SJSA1 (cell line): Measurements from ENCODE around the gene UBA6. TPM values are rescaled to one million over a fixed set of nuclear protein-coding genes. Genes with fewer than 3 reads are reported as not detected.
"Not testable (repeated sequence)": the region's sequence is repeated elsewhere in the genome, so short reads cannot be mapped to it uniquely, and the experiment has no call there.

Experiments
- DNase-seq, 2 experiments: peaks; one replicate each; pipeline ENCODE4 v3.0.0-alpha.2; 2015 to 2020; ENCODE audit warnings: low spot score in 2 of 2, low read depth in 1 of 2
- H3K27ac ChIP-seq: fragments of 250-450 bp; sonication (Bioruptor Pico); 2 replicates; pipeline ENCODE4 v1.5.1; 2020; ENCODE audit warnings: mild to moderate bottlenecking, moderate library complexity
- H3K27me3 ChIP-seq: fragments of 250-450 bp; sonication (Bioruptor Pico); replicated peaks from 2 replicates; pipeline ENCODE4 v1.5.1; 2020; ENCODE audit warnings: mild to moderate bottlenecking, moderate library complexity
- H3K36me3 ChIP-seq: fragments of 250-450 bp; sonication (Bioruptor Pico); 2 replicates; pipeline ENCODE4 v1.5.1; 2020; ENCODE audit warnings: mild to moderate bottlenecking
- H3K4me1 ChIP-seq: fragments of 250-450 bp; sonication (Bioruptor Pico); replicated peaks from 2 replicates; pipeline ENCODE4 v1.6.1; 2021; ENCODE audit warnings: mild to moderate bottlenecking
- H3K4me3 ChIP-seq: fragments of 250-450 bp; sonication (Bioruptor Pico); 2 replicates; pipeline ENCODE4 v1.5.1; 2020; ENCODE audit warnings: mild to moderate bottlenecking
- H3K9me3 ChIP-seq: fragments of 250-450 bp; sonication (Bioruptor Pico); replicated peaks from 2 replicates; pipeline ENCODE4 v1.5.1; 2020; ENCODE audit warnings: mild to moderate bottlenecking
- total RNA-seq: library from RNA; depleted of rRNA; stranded (reverse); fragments of >200 nt; shearing (Covaris generic); gene quantifications from 2 replicates; pipeline ENCODE4 v1.2.3, GENCODE V29; 2014

Gene UBA6
- total RNA-seq, 1 experiment from 2014 or later = 118 TPM

DNA sequence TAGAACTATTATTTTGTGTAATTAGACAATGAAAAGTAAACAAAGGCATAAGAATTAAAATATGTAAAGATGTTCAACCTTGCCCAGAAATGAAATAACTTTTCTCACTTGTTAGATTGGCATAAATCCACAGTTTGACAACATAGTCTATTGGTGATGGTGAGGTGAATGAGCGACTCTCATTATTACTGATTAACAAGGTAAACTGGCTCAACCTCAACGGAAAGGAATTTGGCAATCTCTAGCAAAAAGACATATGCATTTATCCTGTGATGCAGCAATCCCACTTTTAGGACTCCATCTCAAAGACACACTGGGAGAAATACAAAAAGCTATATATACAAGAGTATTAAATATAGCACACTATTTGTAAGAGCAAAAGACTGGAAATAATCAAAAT, 22.3 kb downstream of the UBA6 start:
- H3K4me3 ChIP-seq = no peak overlapping the region
- H3K4me1 ChIP-seq = no peaks in the 10 kb centered on the region
- DNase-seq = no peak
- no peaks in the 10 kb centered on the region for H3K9me3 ChIP-seq
- no peak overlapping the region for H3K27ac ChIP-seq
- H3K27me3 ChIP-seq = no peaks in the 10 kb centered on the region
- peaks cover 53% of the 10 kb centered on the region for H3K36me3 ChIP-seq

DNA sequence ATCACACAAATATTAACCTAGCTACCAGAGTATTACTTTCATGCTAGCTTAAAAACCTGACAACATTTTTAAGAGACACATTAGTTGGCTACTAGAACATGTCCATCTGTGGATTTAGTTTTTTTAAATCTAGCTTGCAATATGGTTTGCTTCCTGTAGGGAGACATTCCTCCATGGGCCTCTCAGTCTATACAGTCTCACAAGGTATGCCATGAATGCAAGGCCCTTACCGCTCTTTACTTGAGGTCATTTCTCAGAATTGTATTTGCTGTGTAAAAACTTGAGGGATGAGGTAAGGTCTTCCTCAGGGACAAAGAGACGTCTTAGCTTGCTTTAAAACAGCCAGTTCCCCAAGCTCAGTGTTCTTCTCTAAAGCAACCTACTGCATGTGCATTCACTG, 26.9 kb downstream of the UBA6 start:
- H3K27me3 ChIP-seq = no peaks in the 10 kb centered on the region
- H3K4me3 ChIP-seq = no peak overlapping the region
- no peaks in the 10 kb centered on the region for H3K9me3 ChIP-seq
- no peak for DNase-seq
- H3K36me3 ChIP-seq = peaks cover 61% of the 10 kb centered on the region
- no peak overlapping the region for H3K27ac ChIP-seq
- no peaks in the 10 kb centered on the region for H3K4me1 ChIP-seq

DNA sequence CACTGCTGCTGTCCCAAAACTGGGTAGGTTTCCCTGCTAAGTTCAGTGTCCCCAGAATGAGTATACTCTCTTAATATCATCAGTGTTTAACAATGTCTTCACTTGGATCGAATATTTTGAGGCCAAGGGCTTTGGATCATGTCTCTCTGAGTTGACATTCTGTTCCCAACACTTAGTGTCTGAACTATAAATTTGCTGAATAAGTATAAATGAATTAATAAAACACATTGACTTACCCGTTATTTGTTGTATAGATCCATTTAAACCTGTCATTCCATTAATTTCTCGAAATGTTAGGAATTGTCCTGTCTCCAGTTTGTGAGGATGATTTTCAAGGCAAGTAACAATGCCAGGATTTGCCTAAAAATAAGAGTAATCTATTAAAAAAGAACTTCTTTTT, 32.6 kb downstream of the UBA6 start:
- Histone ChIP-seq H3K27ac (no peak overlapping the region), H3K9me3 (no peaks in the 10 kb centered on the region)
- no peak for DNase-seq

DNA sequence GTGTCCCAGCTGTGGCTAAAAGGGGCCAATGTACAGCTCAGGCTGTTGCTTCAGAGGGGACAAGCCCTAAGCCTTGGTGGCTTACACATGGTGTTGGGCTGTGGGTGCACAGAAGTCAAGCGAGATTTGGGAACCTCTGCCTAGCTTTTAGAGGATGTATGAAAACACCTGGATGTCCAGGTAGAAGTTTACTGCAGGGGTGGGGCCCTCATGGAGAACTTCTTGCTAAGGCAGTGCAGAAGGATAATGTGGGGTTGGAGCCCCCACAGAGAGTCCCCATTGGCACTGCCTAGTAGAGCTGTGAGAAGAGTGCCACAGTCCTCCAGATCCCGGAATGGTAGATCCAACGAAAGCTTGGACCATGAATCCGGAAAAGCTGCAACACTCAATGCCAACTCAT, 40.5 kb downstream of the UBA6 start:
- Histone ChIP-seq H3K36me3 (peaks cover 51% of the 10 kb centered on the region), H3K27me3 (no peaks in the 10 kb centered on the region), H3K4me3 (no peak overlapping the region), H3K27ac (no peak overlapping the region), H3K4me1 (no peaks in the 10 kb centered on the region), H3K9me3 (no peaks in the 10 kb centered on the region)
- DNase-seq = no peak

More for the DNA sequence above, 32.6 kb downstream of the UBA6 start:
- Histone ChIP-seq H3K4me1 (no peaks in the 10 kb centered on the region), H3K36me3 (peaks cover 40% of the 10 kb centered on the region), H3K27me3 (no peaks in the 10 kb centered on the region), H3K4me3 (no peak overlapping the region)

DNA sequence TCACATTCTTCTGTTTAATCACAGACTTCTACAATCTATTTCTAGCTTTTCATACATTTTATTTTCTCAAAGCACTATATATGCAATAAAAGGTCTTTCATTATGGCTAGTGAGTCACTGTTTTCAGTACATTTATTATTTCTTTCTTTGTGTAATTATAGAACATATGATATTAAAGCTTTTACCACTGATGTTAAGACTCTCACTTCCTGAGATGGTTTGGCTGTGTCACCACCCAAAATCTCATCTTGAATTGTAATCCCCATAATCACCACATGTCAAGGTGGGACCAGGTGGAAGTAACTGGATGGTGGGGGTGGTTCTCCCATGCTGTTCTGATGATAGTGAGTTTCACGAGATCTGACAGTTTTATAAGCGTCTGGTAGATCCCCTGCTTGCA, 41.9 kb downstream of the UBA6 start:
- Histone ChIP-seq H3K27me3 (no peaks in the 10 kb centered on the region), H3K9me3 (no peaks in the 10 kb centered on the region), H3K36me3 (peaks cover 55% of the 10 kb centered on the region), H3K4me1 (no peaks in the 10 kb centered on the region), H3K27ac (no peak overlapping the region), H3K4me3 (no peak overlapping the region)
- no peak for DNase-seq

DNA sequence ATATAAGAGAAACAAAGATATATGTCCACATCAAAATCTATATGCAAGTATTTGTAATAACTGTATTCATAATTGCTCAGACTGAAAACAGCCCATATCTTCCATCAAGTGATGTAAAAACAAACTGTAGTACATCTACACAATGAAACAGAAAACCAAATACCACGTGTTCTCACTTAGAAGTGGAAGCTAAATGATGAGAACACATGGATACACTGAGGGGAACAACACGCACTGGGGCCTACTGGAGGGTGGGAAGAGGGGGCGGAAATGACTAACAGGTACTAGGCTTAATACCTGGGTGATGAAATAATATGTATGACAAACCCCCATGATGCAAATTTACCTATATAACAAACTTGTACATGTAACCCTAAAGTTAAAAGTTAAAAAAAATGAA, 42.7 kb downstream of the UBA6 start:
- Histone ChIP-seq H3K27me3 (no peaks in the 10 kb centered on the region), H3K27ac (no peak overlapping the region), H3K4me3 (no peak overlapping the region), H3K36me3 (peaks cover 48% of the 10 kb centered on the region), H3K9me3 (no peaks in the 10 kb centered on the region), H3K4me1 (no peaks in the 10 kb centered on the region)
- DNase-seq = no peak

DNA sequence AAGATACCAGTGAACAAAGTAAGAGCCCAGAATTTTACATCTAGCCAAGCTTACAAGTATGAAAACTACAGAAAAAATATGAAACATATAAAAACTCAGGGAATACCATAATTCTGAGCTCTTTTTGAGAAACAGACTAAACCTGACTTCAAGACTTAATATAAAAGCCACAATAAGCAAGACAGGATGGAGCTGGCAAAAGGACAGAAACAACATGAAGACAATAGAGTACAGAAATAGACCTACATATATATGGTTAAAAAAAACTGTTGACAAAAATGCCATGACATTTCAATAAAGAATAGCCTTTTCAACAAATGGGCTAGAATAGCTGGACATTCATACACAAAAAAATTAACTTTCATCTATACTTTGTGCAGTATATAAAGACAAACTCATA, 49.4 kb downstream of the UBA6 start:
- DNase-seq = no peak

DNA sequence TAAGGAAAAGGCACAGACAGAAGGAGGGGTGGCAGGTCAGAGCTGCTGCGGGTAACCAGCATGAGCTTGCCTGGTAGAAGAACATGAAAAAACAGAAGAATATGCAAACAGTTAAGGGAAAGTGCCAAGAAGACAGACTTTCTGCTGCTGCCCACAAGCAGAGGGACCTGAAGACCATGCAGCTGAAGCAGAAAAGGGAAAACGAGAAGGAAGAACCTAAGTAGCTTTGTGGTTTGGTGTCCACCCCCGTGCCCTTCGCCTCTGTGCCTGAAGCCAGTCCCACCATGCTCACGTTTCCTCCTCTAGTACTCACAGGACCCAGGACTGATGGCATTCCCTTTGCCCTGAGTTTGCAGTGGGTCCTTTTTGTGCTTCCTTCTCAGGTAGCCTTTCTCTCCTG, 62.8 kb downstream of the UBA6 start:
- Histone ChIP-seq H3K27me3 (no peaks in the 10 kb centered on the region), H3K27ac (no peak overlapping the region), H3K9me3 (no peaks in the 10 kb centered on the region), H3K4me3 (no peak overlapping the region), H3K4me1 (no peaks in the 10 kb centered on the region), H3K36me3 (peaks cover 15% of the 10 kb centered on the region)
- no peak for DNase-seq

More for the DNA sequence above, 49.4 kb downstream of the UBA6 start:
- no peaks in the 10 kb centered on the region for H3K27me3 ChIP-seq
- H3K9me3 ChIP-seq = no peaks in the 10 kb centered on the region
- H3K4me3 ChIP-seq = no peak overlapping the region
- peaks cover 16% of the 10 kb centered on the region for H3K36me3 ChIP-seq
- no peak overlapping the region for H3K27ac ChIP-seq
- H3K4me1 ChIP-seq = no peaks in the 10 kb centered on the region

DNA sequence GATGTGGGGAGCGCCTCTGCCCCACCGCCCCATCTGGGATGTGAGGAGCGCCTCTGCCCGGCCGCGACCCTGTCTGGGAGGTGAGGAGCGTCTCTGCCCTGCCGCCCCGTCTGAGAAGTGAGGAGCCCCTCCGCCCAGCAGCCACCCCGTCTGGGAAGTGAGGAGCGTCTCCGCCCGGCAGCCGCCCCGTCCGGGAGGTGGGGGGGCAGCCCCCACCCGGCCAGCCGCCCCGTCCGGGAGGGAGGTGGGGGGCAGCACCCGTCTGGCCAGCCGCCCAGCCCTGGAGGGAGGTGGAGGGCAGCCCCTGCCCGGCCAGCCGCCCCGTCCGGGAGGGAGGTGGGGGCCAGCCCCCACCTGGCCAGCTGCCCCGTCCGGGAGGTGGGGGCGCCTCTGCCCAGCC, 64.0 kb downstream of the UBA6 start:
- not testable (repeated sequence) for H3K27me3 ChIP-seq, H3K4me1 ChIP-seq, H3K27ac ChIP-seq, DNase-seq, H3K4me3 ChIP-seq, H3K9me3 ChIP-seq
- peaks cover 26% of the 10 kb centered on the region for H3K36me3 ChIP-seq

DNA sequence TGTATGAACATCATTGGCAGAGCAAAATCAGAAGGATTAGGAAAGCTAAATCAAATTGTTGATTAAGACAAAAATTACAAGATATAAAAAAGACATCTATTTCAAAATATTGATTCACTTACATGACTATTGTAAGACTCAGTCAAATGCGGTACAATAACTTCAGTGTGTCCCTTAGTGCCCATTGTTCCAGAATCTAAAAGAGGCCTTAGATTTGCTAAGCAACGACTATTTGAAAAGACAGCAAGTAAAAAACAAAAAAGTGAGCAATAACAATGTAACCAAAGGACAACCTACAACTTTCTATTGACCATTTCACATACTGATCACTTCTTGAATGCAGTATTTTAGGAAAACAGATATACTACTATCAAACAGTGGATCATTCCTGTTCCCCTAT, 65.6 kb downstream of the UBA6 start:
- Histone ChIP-seq H3K9me3 (no peaks in the 10 kb centered on the region), H3K4me1 (no peaks in the 10 kb centered on the region), H3K27ac (no peak overlapping the region), H3K4me3 (no peak overlapping the region), H3K27me3 (no peaks in the 10 kb centered on the region), H3K36me3 (peaks cover 34% of the 10 kb centered on the region)
- no peak for DNase-seq

DNA sequence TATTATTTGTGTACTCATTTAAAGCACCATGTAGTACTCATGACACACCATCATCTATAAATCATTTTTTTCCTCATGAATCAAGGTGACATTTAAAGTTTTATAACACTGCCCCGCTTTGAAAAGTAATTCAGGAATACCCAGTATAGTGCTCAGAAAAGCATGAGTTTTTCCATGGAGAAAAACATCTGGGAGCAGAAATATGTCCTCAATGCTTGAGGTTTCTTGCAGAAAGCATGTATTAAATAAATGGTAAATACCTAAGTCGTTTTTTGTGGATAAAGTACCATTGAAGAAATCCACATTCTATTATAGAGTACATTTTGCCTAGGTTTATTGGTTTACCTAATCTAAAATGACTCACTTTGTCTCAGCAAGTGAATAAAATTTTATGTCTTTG, 66.2 kb downstream of the UBA6 start:
- H3K36me3 ChIP-seq = peaks cover 38% of the 10 kb centered on the region
- no peak for DNase-seq

DNA sequence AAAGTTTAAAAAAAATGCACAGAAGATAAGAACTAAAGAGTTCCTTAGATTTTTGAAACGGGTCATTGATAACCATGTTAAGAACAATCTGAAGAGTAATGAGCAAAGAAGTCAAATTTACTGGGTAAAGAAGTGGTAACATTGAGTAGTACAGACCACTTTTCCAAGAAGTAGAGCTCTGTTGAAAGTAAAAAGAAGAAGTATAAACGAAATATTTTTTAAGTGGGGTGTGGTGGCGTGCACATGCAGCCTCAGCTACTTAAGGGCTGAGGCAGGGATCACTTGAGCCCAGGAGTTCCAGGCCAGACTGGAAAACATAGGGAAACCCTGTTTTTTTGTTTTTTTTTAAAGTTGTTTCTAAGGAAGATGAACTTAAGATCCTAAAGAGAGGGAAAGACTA, 68.5 kb downstream of the UBA6 start:
- Histone ChIP-seq H3K4me1 (no peaks in the 10 kb centered on the region), H3K27ac (no peak overlapping the region), H3K9me3 (no peaks in the 10 kb centered on the region), H3K27me3 (no peaks in the 10 kb centered on the region), H3K4me3 (no peak overlapping the region), H3K36me3 (peaks cover 44% of the 10 kb centered on the region)
- DNase-seq = no peak

More for the DNA sequence above, 66.2 kb downstream of the UBA6 start:
- H3K9me3 ChIP-seq = no peaks in the 10 kb centered on the region
- H3K4me3 ChIP-seq = no peak overlapping the region
- H3K4me1 ChIP-seq = no peaks in the 10 kb centered on the region
- H3K27me3 ChIP-seq = no peaks in the 10 kb centered on the region
- H3K27ac ChIP-seq = no peak overlapping the region

DNA sequence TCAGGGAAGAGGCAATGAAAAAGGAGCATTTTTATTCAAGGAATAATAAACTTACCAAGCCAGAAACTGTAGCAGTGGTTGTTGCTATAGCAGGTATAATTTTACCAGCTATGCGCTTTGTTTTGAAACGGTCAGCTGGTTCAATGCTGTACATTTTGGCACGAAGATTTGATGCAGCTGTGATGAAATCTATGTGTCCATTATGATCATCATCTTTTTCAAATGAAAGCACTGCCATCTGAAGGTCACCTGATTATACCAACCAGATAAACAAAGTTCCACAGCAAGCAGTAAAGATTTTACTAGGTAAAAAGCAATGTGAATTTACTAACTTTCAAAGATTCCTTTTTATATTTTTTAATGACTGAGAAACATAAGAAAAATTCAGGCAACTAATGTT, 76.0 kb downstream of the UBA6 start:
- Histone ChIP-seq H3K4me3 (no peak overlapping the region), H3K4me1 (no peaks in the 10 kb centered on the region), H3K27ac (no peak overlapping the region), H3K27me3 (no peaks in the 10 kb centered on the region), H3K9me3 (no peaks in the 10 kb centered on the region), H3K36me3 (peaks cover 52% of the 10 kb centered on the region)
- no peak for DNase-seq

DNA sequence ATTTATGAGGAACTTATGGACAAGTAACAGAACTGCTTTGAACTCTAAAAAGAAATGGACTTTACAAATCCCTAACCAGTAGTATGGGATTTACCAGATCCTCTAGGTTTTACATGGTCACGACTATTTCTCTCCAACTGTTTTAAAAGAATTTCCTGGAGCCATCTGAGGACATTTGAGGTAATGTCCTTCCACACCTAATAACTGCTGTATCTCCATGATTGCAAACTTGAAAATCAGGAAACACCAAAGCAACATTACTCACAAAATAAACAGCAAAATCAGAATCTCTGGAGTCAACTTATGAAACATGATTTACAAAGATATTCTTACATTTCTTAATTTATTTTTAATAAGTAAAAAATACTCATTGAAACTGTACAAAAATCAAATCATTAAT, 84.5 kb downstream of the UBA6 start:
- H3K27ac ChIP-seq = no peak overlapping the region
- H3K9me3 ChIP-seq = no peaks in the 10 kb centered on the region

DNA sequence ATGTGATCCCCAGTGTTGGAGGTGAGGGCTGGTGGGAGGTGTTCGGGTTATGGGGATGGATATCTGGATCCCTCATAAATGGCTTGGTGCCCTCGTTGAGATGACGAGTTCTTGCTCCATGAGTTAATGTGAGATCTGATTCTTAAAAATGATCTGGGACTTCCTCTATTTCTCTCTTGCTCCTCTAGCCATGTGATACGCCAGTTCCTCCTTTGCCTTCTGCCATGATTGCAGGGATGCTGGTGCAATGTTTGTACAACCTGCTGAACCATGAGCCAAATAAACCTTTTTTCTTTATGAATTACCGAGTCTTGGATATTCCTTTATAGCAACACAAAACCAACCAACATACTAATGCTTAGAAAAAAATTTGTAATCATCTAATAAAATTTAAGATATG, 85.8 kb downstream of the UBA6 start:
- H3K27me3 ChIP-seq = no peaks in the 10 kb centered on the region
- DNase-seq = no peak
- no peak overlapping the region for H3K4me3 ChIP-seq
- no peaks in the 10 kb centered on the region for H3K9me3 ChIP-seq
- peaks cover 16% of the 10 kb centered on the region for H3K36me3 ChIP-seq
- no peak overlapping the region for H3K27ac ChIP-seq
- no peaks in the 10 kb centered on the region for H3K4me1 ChIP-seq

More for the DNA sequence above, 84.5 kb downstream of the UBA6 start:
- H3K4me3 ChIP-seq = no peak overlapping the region
- DNase-seq = no peak
- H3K36me3 ChIP-seq = peaks cover 26% of the 10 kb centered on the region
- no peaks in the 10 kb centered on the region for H3K27me3 ChIP-seq
- H3K4me1 ChIP-seq = no peaks in the 10 kb centered on the region
